Spleen (tissue), 7 donors: ENCODE measurements around the gene HLA-F.

Experiments
- POLR2AphosphoS5 ChIP-seq, 3 donors: sonication (generic); formaldehyde crosslinking; IDR thresholded peaks; one replicate each; pipeline ENCODE4 v1.5.1; 2017; ENCODE audit warnings: antibody characterized with exemption in 3 of 3
- TF ChIP-seq, protein P1 (sequence below), 11 experiments: fragments of 200-600 bp in 7 of 11; fragments of 450-650 bp in 4 of 11; sonication (generic) in 4 of 11; IDR thresholded peaks in 8 of 11; conservative IDR thresholded peaks in 3 of 11; 1 replicate in 7 of 11; 2 replicates in 4 of 11; pipeline versions ENCODE4 v1.4.0 to v1.8.0; 2016 to 2021; ENCODE audit warnings: antibody characterized with exemption in 11 of 11, inconsistent platforms in 4 of 11, mild to moderate bottlenecking in 1 of 11
- donor health status: DM: no; HTN: no; CAD: no; lungs with moderate emphysema.
- donor health status: DM: no; HTN: no; CAD: no.
- donor health status: DM: no; HTN: no; CAD: no.

DNA sequence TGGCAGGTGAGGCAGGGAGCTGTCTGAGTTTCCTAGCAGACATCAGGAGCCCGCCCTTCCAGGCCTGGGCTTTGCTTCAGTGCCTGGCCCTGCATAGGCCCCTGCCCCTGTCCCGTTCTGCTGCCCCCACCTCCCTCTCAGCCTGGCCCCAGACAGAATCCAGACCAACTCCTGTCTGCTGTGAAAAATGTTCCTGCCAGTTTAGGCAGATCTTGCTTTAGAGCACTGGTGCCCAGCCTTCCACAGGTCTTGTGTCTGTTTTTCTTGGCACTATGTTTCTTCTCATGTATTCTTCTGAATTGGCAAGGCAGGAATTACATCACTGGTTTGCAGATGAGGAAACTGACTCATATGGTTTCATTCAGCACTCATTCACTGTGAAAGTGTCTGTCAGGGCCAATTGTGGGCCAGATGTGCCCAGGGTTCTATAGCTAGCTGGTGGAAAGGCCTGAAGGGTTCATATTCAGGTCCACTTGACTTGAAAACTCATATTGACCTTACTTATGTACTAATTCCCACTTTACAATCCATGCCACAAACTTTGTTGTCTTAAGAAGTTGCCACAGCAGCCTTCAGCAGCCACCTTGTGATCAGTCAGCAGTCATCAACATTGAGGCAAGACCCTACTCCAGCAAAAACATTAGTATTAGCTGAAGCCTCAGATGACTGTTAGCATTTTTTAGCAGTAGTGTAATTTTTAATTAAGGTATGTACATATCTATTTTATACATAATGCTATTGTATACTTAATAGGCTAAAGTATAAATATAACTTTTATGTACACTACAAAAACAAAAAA is 40.5 kb downstream of the HLA-F start:
- TF ChIP-seq, protein P1, sequence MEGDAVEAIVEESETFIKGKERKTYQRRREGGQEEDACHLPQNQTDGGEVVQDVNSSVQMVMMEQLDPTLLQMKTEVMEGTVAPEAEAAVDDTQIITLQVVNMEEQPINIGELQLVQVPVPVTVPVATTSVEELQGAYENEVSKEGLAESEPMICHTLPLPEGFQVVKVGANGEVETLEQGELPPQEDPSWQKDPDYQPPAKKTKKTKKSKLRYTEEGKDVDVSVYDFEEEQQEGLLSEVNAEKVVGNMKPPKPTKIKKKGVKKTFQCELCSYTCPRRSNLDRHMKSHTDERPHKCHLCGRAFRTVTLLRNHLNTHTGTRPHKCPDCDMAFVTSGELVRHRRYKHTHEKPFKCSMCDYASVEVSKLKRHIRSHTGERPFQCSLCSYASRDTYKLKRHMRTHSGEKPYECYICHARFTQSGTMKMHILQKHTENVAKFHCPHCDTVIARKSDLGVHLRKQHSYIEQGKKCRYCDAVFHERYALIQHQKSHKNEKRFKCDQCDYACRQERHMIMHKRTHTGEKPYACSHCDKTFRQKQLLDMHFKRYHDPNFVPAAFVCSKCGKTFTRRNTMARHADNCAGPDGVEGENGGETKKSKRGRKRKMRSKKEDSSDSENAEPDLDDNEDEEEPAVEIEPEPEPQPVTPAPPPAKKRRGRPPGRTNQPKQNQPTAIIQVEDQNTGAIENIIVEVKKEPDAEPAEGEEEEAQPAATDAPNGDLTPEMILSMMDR (IDR thresholded peaks at IDR 0.05 in 8 of 11, conservative IDR thresholded peaks at IDR 0.05 in 3 of 11), result no peak
- TF ChIP-seq POLR2AphosphoS5 (IDR thresholded peaks at IDR 0.05), result no peak
